Neuronal stem cell (in vitro differentiated cells): ENCODE results near the gene ST14.
A peak's percentile ranks its signal among the peaks of the same experiment; 100 is the strongest.

ENCODE experiments used
- DNase-seq: peaks from one replicate; pipeline ENCODE4 v3.0.0-alpha.2; 2013; ENCODE audit warnings: low spot score
- H2AFZ ChIP-seq: one replicate; pipeline ENCODE4 v1.6.1; 2013; ENCODE audit warnings: mild to moderate bottlenecking, low read length, inconsistent platforms
- H2AK5ac ChIP-seq: 2 replicates; pipeline ENCODE4 v1.6.1; 2013; ENCODE audit warnings: low read depth, mild to moderate bottlenecking, inconsistent platforms, low read length, moderate library complexity, mixed read lengths
- H2BK120ac ChIP-seq: 2 replicates; pipeline ENCODE4 v1.6.1; 2013; ENCODE audit warnings: low read depth, mild to moderate bottlenecking, inconsistent platforms, low read length, moderate library complexity, mixed read lengths
- H2BK12ac ChIP-seq: one replicate; pipeline ENCODE4 v1.6.1; 2013; ENCODE audit warnings: low read length, inconsistent platforms
- H2BK15ac ChIP-seq: 2 replicates; pipeline ENCODE4 v1.6.1; 2013; ENCODE audit warnings: mild to moderate bottlenecking, low read length, inconsistent platforms, mixed read lengths
- H2BK5ac ChIP-seq: one replicate; pipeline ENCODE4 v1.6.1; 2013; ENCODE audit warnings: inconsistent platforms, mild to moderate bottlenecking, low read length, moderate library complexity
- H3K14ac ChIP-seq: one replicate; pipeline ENCODE4 v1.6.1; 2013; ENCODE audit warnings: low read length, inconsistent platforms
- H3K18ac ChIP-seq: 2 replicates; pipeline ENCODE4 v1.6.1; 2013; ENCODE audit warnings: low read length, inconsistent platforms
- H3K23ac ChIP-seq: 2 replicates; pipeline ENCODE4 v1.6.1; 2013; ENCODE audit warnings: low read depth, mild to moderate bottlenecking, mixed read lengths, low read length, inconsistent platforms; ENCODE audit not compliant: poor library complexity
- H3K27ac ChIP-seq: replicated peaks from 3 replicates; pipeline ENCODE4 v1.5.1; 2013; ENCODE audit warnings: low read length, inconsistent platforms
- H3K27me3 ChIP-seq, 3 experiments: 2 replicates each; pipeline ENCODE4 v1.6.1; 2013; ENCODE audit warnings: low read length in 3 of 3, mild to moderate bottlenecking in 2 of 3, inconsistent platforms in 1 of 3, low read depth in 1 of 3, mixed read lengths in 1 of 3, moderate library complexity in 1 of 3; ENCODE audit not compliant: control insufficient read depth in 3 of 3, insufficient read depth in 3 of 3
- H3K36me3 ChIP-seq, 2 donors: replicated peaks in 1 of 2; 2 replicates each; pipeline ENCODE4 v1.6.1; 2013; ENCODE audit warnings: low read length in 2 of 2; ENCODE audit not compliant: control insufficient read depth in 2 of 2, insufficient read depth in 2 of 2
- H3K4ac ChIP-seq: 2 replicates; pipeline ENCODE4 v1.6.1; 2013; ENCODE audit warnings: inconsistent platforms, mild to moderate bottlenecking, low read length, moderate library complexity
- H3K4me1 ChIP-seq, 2 donors: 1 replicate in 1 of 2; 2 replicates in 1 of 2; pipeline ENCODE4 v1.6.1; 2013; ENCODE audit warnings: low read length in 2 of 2, low read depth in 1 of 2; ENCODE audit not compliant: control insufficient read depth in 2 of 2, insufficient read depth in 1 of 2
- H3K4me2 ChIP-seq: one replicate; pipeline ENCODE4 v1.6.1; 2013; ENCODE audit warnings: mild to moderate bottlenecking, low read length, inconsistent platforms; ENCODE audit not compliant: insufficient read depth, poor library complexity, severe bottlenecking
- H3K4me3 ChIP-seq, 2 donors: 2 replicates each; pipeline ENCODE4 v1.5.1; 2013; ENCODE audit warnings: low read length in 2 of 2, mild to moderate bottlenecking in 2 of 2, inconsistent platforms in 1 of 2, moderate library complexity in 1 of 2
- H3K79me1 ChIP-seq: one replicate; pipeline ENCODE4 v1.6.1; 2013; ENCODE audit warnings: low read depth, mild to moderate bottlenecking, inconsistent platforms, low read length, moderate library complexity
- H3K9ac ChIP-seq: one replicate; pipeline ENCODE4 v1.6.1; 2013; ENCODE audit warnings: mild to moderate bottlenecking, low read depth, low read length, inconsistent platforms; ENCODE audit not compliant: poor library complexity
- H3K9me3 ChIP-seq, 2 donors: replicated peaks in 1 of 2; 2 replicates each; pipeline versions ENCODE3 to v1.6.1; 2013; ENCODE audit warnings: low read length in 2 of 2, mild to moderate bottlenecking in 2 of 2, inconsistent platforms in 1 of 2, low read depth in 1 of 2, mixed read lengths in 1 of 2, moderate library complexity in 1 of 2; ENCODE audit not compliant: control insufficient read depth in 2 of 2, insufficient read depth in 1 of 2
- H4K8ac ChIP-seq: one replicate; pipeline ENCODE4 v1.6.1; 2013; ENCODE audit warnings: low read depth, mild to moderate bottlenecking, inconsistent platforms, low read length, moderate library complexity
- H4K91ac ChIP-seq: one replicate; pipeline ENCODE4 v1.6.1; 2013; ENCODE audit warnings: low read length, low read depth, mild to moderate bottlenecking, inconsistent platforms; ENCODE audit not compliant: poor library complexity
- WGBS, 2 donors: extraction: QIAGEN DNeasy Blood & Tissue Kit; methylation state at CpG; one replicate each; pipeline ENCODE4 v1.1.7; 2013; ENCODE audit warnings: missing lambda C conversion rate in 2 of 2, mixed read lengths in 1 of 2; ENCODE audit not compliant: insufficient read length in 2 of 2, insufficient replicate concordance in 1 of 2; ENCODE audit errors: extremely low coverage in 2 of 2; 5-methylcytosine and 5-hydroxymethylcytosine counted together

ST14 gene

DNA sequence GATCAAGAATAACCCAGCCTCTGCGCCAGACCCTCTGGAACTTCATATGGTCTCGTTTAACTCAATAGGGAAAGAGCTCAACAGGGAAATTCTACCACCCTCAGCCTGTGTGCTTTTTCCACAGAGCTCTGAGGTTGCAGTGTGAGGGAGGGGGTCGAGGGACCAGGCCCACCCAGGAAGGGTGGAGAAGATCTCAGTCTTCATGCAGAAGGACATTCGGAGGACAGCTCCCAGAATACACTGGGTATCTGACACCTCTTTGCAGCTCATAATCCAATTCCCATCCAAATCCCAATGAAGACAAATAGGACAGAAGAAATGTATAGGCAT, 56.6 kb downstream of the ST14 start:
- Histone ChIP-seq H4K91ac (no peak overlapping the region), H3K4me3 (no peak overlapping the region), H3K9ac (no peak overlapping the region), H3K18ac (peak overlapping the region; percentile 11), H3K4ac (no peak overlapping the region), H3K23ac (no peak overlapping the region), H3K9me3 (peaks cover 0 to 2% of the 10 kb centered on the region in 2 donors), H2AK5ac (no peak overlapping the region), H3K4me2 (no peak overlapping the region), H3K14ac (peak overlapping the region; percentile 17), H3K36me3 (no peaks in the 10 kb centered on the region), H3K4me1 (peaks cover 0 to 9% of the 10 kb centered on the region in 2 donors), H3K79me1 (no peaks in the 10 kb centered on the region), H4K8ac (no peak overlapping the region), H2AFZ (no peak overlapping the region), H3K27ac (no peak overlapping the region), H3K27me3 (peaks cover 0 to 35% (median 5%) of the 10 kb centered on the region in 3 experiments), H2BK120ac (no peak overlapping the region), H2BK12ac (no peak overlapping the region), H2BK15ac (no peak overlapping the region), H2BK5ac (no peak overlapping the region)
- no CpG with 5 or more reads among the region's 4 CpGs for WGBS, 2 donors
- no peak for DNase-seq

- Histone ChIP-seq H2BK15ac (no peak overlapping the region), H4K91ac (no peak overlapping the region), H3K36me3 (no peaks in the 10 kb centered on the region), H3K79me1 (no peaks in the 10 kb centered on the region), H3K23ac (no peak overlapping the region), H3K27ac (no peak overlapping the region), H3K4me2 (no peak overlapping the region), H3K18ac (peak overlapping the region; percentile 56), H3K4me3 (no peak overlapping the region), H3K9ac (no peak overlapping the region), H3K14ac (no peak overlapping the region), H2BK120ac (no peak overlapping the region), H2AFZ (no peak overlapping the region), H2BK5ac (no peak overlapping the region), H2AK5ac (no peak overlapping the region), H2BK12ac (no peak overlapping the region), H3K9me3 (peaks cover 0 to 2% of the 10 kb centered on the region in 2 donors), H3K27me3 (peaks cover 0 to 31% (median 5%) of the 10 kb centered on the region in 3 experiments), H4K8ac (no peak overlapping the region), H3K4me1 (peaks cover 0 to 9% of the 10 kb centered on the region in 2 donors), H3K4ac (no peak overlapping the region)
- no CpG with 5 or more reads among the region's 17 CpGs for WGBS, 2 donors
- no peak for DNase-seq
These were observed 57.1 kb downstream of the ST14 start for GRCh38 chr11:130216591-130217132.

GRCh38 chr11:130217133-130218031, 57.8 kb downstream of the ST14 start:
- Histone ChIP-seq H3K9me3 (peaks cover 0 to 4% of the 10 kb centered on the region in 2 donors), H3K4me3 (no peak overlapping the region), H4K91ac (no peak overlapping the region), H3K79me1 (no peaks in the 10 kb centered on the region), H3K4me1 (peaks cover 0 to 9% of the 10 kb centered on the region in 2 donors), H3K9ac (no peak overlapping the region), H3K27ac (no peak overlapping the region), H2BK120ac (no peak overlapping the region), H4K8ac (no peak overlapping the region), H2BK15ac (no peak overlapping the region), H3K4me2 (no peak overlapping the region), H3K18ac (no peak overlapping the region), H2BK5ac (no peak overlapping the region), H2AK5ac (no peak overlapping the region), H2BK12ac (no peak overlapping the region), H3K27me3 (peaks cover 0 to 23% (median 5%) of the 10 kb centered on the region in 3 experiments), H3K14ac (no peak overlapping the region), H3K23ac (no peak overlapping the region), H2AFZ (no peak overlapping the region), H3K36me3 (no peaks in the 10 kb centered on the region), H3K4ac (no peak overlapping the region)
- DNase-seq, result no peak
- no CpG with 5 or more reads among the region's 21 CpGs for WGBS, 2 donors

DNA sequence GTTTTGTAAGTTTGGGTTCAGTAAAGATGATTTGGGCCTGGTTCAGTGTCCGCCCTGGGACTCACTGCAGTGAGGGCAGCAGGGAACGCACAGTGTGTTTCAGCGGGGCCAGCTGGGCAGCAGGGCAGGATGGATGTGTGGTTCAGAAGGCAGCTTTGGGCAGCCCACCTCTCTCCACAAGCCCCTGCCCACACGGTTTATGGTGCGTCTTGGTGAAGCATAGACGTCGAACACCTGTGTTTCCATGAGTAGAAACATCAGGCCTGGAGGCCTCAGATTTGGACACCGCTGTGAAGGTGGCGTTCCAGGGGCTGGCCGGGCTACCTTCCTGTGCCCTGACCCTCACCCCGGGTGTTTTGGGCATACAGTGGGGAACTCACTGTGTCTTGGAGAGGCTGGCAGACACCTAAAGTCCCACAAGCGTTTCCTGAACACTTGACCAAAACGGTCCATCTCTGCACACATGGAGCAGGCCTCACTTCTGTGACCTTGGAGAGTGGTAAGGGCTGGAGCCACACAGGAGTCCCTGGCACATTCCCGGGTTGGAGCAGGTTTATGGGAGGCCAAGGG, 59.0 kb downstream of the ST14 start:
- DNase-seq, result no peak
- H3K23ac ChIP-seq, result peak overlapping the region; percentile 40
- H4K91ac ChIP-seq, result no peak overlapping the region
- H3K27ac ChIP-seq, result no peak overlapping the region
- peaks cover 0 to 9% of the 10 kb centered on the region in 2 donors for H3K4me1 ChIP-seq
- H3K9ac ChIP-seq, result no peak overlapping the region
- no peaks in the 10 kb centered on the region for H3K79me1 ChIP-seq
- no peak overlapping the region for H3K4me2 ChIP-seq
- H2BK15ac ChIP-seq, result no peak overlapping the region
- no peak overlapping the region for H2AFZ ChIP-seq
- peaks cover 0 to 4% of the 10 kb centered on the region in 2 donors for H3K9me3 ChIP-seq
- H2AK5ac ChIP-seq, result no peak overlapping the region
- no CpG with 5 or more reads among the region's 14 CpGs for WGBS, 2 donors
- no peak overlapping the region for H2BK120ac ChIP-seq
- peaks cover 0 to 17% (median 0%) of the 10 kb centered on the region in 3 experiments for H3K27me3 ChIP-seq
- no peak overlapping the region for H3K14ac ChIP-seq
- no peak overlapping the region for H2BK5ac ChIP-seq
- no peak overlapping the region for H4K8ac ChIP-seq
- H3K4me3 ChIP-seq, result no peak overlapping the region
- H2BK12ac ChIP-seq, result no peak overlapping the region
- H3K4ac ChIP-seq, result no peak overlapping the region
- no peaks in the 10 kb centered on the region for H3K36me3 ChIP-seq
- no peak overlapping the region for H3K18ac ChIP-seq
